Left renal pelvis (tissue), 4 donors: ENCODE measurements around the gene PSMA7. TPM values are rescaled to one million over a fixed set of nuclear protein-coding genes. Genes with fewer than 3 reads are reported as not detected.

Experiments
- DNase-seq, 4 donors: peaks; one replicate each; pipeline ENCODE4 v3.0.0-alpha.2; 2013; ENCODE audit warnings: low read depth in 4 of 4, low spot score in 3 of 4
- polyA plus RNA-seq, 4 donors: library from polyadenylated mRNA; unstranded; fragments of 120-200 nt; gene quantifications; one replicate each; pipeline ENCODE4 v1.2.1, GENCODE V29; 2013; ENCODE audit not compliant: insufficient read length in 4 of 4

PSMA7 gene
- polyA plus RNA-seq, 4 donors: 133 to 201 (median 164) TPM

GRCh38 chr20:62097881-62098407, 45.2 kb downstream of the PSMA7 start:
- DNase-seq: no peak

DNA sequence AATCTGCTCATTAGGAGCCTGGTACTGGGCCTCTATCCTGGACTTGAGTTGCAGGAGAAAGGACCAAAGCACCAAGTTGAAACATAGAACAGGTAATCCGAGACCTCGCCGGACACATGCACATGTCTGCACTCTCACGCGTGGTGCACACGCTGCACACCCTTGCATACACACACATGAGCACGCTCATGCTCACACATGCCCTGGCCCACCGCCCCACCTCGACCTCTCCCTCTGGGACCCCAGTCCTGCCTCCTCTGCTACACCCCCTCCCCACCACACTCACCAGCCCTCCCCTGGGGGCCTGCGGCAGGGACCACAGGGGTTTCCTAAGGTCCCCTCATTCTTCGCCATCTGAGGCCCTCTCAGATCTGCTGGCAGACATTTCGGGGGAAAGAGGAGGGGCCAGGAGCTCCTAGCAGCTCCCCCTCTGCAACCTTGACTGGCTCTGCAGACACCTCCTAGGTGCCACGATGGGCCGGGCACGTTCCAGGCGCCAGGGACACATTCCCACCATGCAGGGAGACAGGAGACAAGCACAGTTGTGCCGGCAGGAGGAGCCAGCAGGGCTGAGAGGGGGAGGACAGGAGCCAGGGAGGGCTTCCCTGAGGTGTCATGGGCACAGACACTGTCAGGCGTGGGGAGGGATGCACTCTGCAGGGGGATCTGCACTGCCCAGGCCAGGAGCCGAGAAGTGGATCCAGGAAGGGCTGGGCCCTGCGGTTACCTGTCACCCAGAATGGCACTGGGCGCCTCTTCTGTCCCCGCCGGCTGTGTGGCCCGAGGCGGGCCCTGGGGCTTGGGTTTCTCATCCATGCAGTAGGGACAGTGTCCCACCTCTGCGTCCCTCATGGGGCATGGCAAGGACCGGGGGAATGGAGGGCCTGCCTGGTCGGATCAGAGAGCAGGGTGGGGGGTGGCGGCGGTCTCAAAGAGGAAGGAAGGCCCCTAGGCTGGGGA, 46.5 kb downstream of the PSMA7 start:
- no peak for DNase-seq

DNA sequence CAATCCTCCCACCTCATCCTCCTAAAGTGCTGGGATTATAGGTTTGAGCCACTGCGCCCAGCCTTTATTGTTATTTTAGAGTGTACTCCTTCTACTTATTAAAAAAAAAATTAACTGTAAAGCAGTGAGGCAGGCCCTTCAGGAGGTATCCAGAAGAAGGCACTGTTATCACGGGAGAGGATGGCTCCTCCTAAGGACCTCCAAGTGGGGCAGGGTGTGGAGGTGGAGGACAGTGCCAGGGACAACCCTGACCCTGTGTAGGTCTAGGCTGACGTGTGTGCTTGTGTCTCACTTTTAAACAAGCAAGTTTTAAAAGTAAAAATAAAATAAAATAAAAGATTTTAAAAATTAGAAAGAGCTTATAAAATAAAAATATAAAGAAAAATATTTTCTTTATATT, 53.8 kb downstream of the PSMA7 start:
- no peak for DNase-seq

- no peak for DNase-seq
These were observed 54.7 kb downstream of the PSMA7 start for GRCh38 chr20:62088258-62089127.

- no peak for DNase-seq
These were observed 55.6 kb downstream of the PSMA7 start for GRCh38 chr20:62087632-62088031.

DNA sequence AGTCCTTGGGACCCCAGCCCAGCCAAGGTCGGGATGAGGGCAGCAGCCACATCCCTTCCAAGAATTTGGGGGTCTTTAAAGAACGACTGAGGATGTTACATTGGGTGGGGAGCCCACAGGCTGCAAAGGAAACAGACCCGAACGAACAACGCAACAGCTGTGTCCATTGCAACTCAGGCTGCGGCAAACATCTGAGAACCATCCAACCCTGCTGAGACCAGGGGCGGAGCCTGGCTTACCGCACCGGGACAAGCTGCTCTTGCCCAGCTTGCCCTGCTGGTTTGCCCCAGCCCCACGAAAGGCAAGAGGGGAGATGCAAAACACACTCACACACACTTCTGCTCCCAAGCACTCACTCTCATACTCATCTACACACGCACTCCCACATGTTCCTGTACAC, 56.0 kb downstream of the PSMA7 start:
- DNase-seq: no peak

Other genes with a start within 250 kb of the PSMA7 start
- gene TAF4, start 77.5 kb downstream of the PSMA7 start, polyA plus RNA-seq: 10 to 100 TPM; 13.3 to 21.9 (median 17.7) TPM
- 10 to 100 TPM; 52.2 to 61.7 (median 53.4) TPM for gene LSM14B, start 20.9 kb downstream of the PSMA7 start, polyA plus RNA-seq
- gene SS18L1, start 375 bp upstream of the PSMA7 start, polyA plus RNA-seq: 10 to 100 TPM; 15.6 to 26.4 (median 18.9) TPM
- 10 to 100 TPM; 25.2 to 50.0 (median 31.1) TPM for gene MTG2, start 39.6 kb upstream of the PSMA7 start, polyA plus RNA-seq
- under 1 TPM in 3 of 4 donors, not detected in 1; 0.07 to 0.37 (median 0.17) TPM for gene HRH3, start 76.9 kb upstream of the PSMA7 start, polyA plus RNA-seq
- gene OSBPL2, start 95.1 kb upstream of the PSMA7 start, polyA plus RNA-seq: 10 to 100 TPM; 23.5 to 44.3 (median 34.3) TPM
- gene ADRM1, start 159.6 kb upstream of the PSMA7 start, polyA plus RNA-seq: 10 to 100 TPM; 38.6 to 62.8 (median 43.8) TPM
- gene LAMA5, start 223.9 kb upstream of the PSMA7 start, polyA plus RNA-seq: 100 to 1,000 TPM in 2 of 4 donors, 10 to 100 TPM in 2; 32.0 to 182 (median 104) TPM
- 100 to 1,000 TPM; 715 to 1,000 (median 769) TPM for gene RPS21, start 243.7 kb upstream of the PSMA7 start, polyA plus RNA-seq